Measurements from ENCODE around the gene PRPH.
"Not testable (repeated sequence)": the region's sequence is repeated elsewhere in the genome, so short reads cannot be mapped to it uniquely, and the experiment has no call there.

Gene PRPH

GRCh38 chr12:49276304-49277290 is 18.4 kb upstream of the PRPH start:
- DNase-seq (ENCODE audit: low read depth), result no peak

GRCh38 chr12:49277466-49277865 is 17.5 kb upstream of the PRPH start:
- DNase-seq (ENCODE audit: low read depth), result no peak

GRCh38 chr12:49279706-49280159 is 15.2 kb upstream of the PRPH start:
- no peak for DNase-seq (ENCODE audit: low read depth)

GRCh38 chr12:49280545-49280944 is 14.4 kb upstream of the PRPH start:
- DNase-seq (ENCODE audit: low read depth), result not testable (repeated sequence)

- no peak for DNase-seq (ENCODE audit: low read depth)
Measured at GRCh38 chr12:49282302-49282701, 12.6 kb upstream of the PRPH start.

GRCh38 chr12:49282740-49283375 is 12.1 kb upstream of the PRPH start:
- DNase-seq (ENCODE audit: low read depth), result not testable (repeated sequence)

DNA sequence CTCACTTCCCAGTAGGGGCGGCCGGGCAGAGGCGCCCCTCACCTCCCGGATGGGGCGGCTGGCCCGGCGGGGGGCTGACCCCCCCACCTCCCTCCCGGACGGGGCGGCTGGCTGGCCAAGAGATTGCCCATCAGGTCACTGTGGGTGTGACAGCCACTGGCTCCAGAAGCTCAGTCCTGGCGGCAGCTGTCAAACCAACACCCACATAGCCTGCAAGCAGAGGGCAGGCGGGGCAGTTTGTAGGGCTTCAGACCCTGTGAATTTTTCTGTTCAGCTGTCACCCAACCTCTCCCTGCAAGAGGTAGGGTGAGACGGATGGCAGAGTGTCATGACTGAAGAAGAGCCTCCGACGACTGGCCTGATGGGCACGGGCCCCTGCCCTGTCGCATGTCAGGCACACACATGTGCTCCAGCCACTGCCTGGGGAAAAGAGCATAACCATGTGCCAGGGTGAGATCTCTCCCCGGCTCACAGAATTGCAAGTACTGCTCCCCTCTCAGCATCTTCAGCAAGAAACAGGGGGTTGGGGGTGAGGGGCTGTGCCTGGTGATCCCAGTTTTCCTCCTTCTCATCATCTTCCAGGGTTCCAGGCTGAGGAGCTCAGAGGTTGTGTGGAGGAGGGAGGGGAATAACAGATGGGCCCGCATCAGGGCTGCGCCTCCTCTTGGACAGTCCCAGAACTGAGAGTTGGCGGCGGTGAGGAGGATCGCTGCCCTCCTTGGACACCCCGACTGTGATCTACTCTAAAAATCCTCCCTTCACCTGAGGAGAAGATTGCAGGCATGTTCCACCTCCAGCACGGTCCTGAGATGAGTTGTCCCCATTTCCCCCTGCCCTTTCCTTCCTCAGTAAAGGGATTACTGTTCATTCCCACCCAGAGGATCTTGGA is 11.2 kb upstream of the PRPH start:
- no peak for DNase-seq (ENCODE audit: low read depth)

DNA sequence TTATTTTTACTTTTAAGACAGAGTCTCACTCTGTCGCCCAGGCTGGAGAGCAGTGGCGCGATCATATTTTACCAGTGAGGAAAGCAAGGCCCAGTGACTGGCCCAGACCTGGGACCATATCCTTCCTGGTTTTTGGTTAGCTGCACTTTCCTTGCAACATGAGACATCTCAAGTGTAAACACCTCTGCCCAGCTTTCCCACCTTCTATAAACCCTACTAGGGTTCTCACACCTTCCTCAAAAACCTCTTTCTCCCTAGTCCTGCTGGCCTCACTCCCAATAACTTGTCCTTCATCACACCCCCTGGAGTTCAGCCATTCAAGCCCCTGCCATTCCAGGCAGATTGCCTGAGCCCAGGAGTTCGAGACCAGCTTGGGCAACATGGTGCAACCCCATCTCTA is 10.3 kb upstream of the PRPH start:
- DNase-seq (ENCODE audit: low read depth), result no peak

DNA sequence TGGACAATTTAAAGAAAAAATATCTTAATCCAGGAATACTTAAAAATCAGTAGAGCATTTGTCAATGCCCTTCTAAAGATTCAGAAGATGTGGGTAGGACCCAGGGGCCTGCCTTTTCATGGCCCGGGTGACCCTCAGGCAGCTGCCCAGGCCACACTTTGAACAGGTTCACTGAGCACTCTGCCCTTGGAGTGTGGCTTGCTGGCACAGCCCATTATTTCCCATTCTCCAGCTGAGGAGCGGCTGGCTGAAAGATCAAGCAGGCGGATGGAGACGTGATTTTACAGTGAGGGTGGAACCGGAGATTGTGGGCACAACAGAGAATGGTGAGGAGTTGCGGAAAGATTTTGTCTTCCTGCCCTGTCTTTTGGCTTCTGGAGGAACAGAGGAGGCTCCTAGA is 7.1 kb upstream of the PRPH start:
- no peak for DNase-seq (ENCODE audit: low read depth)

DNA sequence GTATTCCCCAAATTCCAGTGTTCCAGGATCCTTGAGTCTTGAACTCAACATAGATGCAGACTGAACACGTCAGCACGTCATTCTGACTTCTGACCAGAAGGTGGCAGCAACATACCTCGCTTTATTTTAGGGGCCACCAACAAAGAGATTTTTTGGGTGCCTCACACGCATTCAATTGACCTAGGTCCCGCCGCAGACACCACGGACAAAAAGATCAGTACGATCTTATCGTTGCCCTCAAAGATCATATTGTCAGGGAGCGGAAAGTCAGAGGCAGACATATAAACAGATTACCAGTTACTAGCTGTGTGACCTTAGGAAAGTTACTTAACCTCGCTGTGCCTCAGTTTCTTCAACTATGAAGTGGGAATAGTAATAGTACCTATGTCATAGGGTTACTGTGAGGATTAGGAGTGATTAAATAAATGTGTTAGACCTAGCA is 6.5 kb upstream of the PRPH start:
- DNase-seq (ENCODE audit: low read depth), result peak; percentile 30

- DNase-seq (ENCODE audit: low read depth), result no peak
Measured at GRCh38 chr12:49288922-49289555, 5.9 kb upstream of the PRPH start.

GRCh38 chr12:49292729-49293055 is 2.3 kb upstream of the PRPH start:
- DNase-seq (ENCODE audit: low read depth), result no peak

GRCh38 chr12:49293056-49293956 is 1.6 kb upstream of the PRPH start:
- no peak for DNase-seq (ENCODE audit: low read depth)

- DNase-seq (ENCODE audit: low read depth), result no peak
Measured at GRCh38 chr12:49294086-49294803, 702 bp upstream of the PRPH start.

DNA sequence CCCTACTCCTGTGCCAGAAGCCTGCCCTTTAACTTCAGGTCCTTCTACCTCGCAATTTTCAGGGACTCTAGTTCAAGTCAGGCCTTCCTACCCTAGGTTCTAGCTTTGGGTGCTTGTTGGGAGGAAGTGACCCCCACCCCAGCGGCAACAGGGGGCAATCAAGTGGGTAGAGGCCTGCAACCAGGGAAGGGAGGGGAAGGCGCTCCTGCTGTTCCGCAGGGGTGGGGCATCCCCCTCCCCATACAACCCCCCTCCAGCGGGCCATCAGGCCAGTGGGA is 204 bp upstream of the PRPH start:
- no peak for DNase-seq (ENCODE audit: low read depth)

GRCh38 chr12:49296034-49296835 is 1.3 kb downstream of the PRPH start:
- peak; percentile 17 for DNase-seq (ENCODE audit: low read depth)

DNA sequence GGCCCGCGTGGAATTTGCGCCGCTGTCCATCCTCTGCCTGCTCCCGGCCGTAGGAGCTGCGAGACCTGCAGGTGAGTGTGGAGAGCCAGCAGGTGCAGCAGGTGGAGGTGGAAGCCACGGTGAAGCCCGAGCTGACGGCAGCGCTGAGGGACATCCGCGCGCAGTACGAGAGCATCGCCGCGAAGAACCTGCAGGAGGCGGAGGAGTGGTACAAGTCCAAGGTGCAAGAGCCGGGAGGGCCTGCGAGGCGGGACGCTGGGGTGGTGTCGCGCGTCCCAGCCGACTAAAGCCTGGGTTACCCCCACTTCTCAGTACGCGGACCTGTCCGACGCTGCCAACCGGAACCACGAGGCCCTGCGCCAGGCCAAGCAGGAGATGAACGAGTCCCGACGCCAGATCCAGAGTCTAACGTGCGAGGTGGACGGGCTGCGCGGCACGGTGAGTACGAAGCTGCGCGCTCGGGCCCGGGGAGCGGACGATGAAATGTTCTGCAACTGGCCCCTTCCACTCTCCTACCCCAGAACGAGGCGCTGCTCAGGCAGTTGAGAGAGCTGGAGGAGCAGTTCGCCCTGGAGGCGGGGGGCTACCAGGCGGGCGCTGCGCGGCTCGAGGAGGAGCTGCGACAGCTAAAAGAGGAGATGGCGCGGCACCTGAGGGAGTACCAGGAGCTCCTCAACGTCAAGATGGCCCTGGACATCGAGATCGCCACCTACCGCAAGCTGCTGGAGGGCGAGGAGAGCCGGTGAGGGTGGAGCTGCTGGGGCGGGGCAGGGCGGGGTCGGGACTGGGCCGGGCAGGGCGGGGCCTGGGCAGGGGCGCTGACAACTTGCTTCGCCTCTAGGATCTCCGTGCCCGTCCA is 2.1 kb downstream of the PRPH start:
- DNase-seq (ENCODE audit: low read depth), result peak; percentile 5

GRCh38 chr12:49297695-49298060 is 2.7 kb downstream of the PRPH start:
- DNase-seq (ENCODE audit: low read depth), result no peak

GRCh38 chr12:49298160-49298559 is 3.2 kb downstream of the PRPH start:
- DNase-seq (ENCODE audit: low read depth), result no peak

All from T-helper 22 cell (primary cell).